ENCODE measurements around the gene ATP8B1. TPM values are rescaled to one million over a fixed set of nuclear protein-coding genes. Genes with fewer than 3 reads are reported as not detected.

The ATP8B1 gene
- total and polyA plus RNA-seq, 11 donors: 3.0 to 12.8 (median 6.2) TPM

DNA sequence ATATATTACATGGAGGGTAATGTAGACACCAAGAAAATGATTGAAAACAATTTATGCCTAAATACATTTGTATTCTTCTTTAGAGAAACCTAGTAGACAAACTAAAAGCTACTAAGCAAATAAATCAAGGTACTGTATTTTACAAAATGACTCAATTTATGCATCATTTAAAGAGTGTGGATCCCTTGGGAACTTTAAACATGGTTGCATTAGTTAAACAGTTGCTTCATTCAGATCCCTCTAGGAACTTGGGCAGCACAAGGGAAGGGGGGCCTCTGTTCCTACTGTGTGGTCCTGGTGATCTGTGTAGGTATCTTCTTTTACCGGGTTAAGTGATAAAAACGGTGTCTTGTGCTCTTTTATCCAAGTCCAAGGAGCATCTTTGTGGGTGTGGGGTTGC lies 31.5 kb upstream of the ATP8B1 start:
- Histone ChIP-seq H3K4me3 (no peak overlapping the region), H3K9me3 (peaks cover 0 to 11% (median 0%) of the 10 kb centered on the region in 12 donors), H3K27me3 (no peaks in the 10 kb centered on the region), H3K36me3 (no peaks in the 10 kb centered on the region), H3K27ac (no peak overlapping the region), H3K4me1 (peaks cover 0 to 9% (median 0%) of the 10 kb centered on the region in 12 donors)
- no peak for TF ChIP-seq POLR2A (IDR thresholded peaks at IDR 0.05)
- TF ChIP-seq, protein P1, sequence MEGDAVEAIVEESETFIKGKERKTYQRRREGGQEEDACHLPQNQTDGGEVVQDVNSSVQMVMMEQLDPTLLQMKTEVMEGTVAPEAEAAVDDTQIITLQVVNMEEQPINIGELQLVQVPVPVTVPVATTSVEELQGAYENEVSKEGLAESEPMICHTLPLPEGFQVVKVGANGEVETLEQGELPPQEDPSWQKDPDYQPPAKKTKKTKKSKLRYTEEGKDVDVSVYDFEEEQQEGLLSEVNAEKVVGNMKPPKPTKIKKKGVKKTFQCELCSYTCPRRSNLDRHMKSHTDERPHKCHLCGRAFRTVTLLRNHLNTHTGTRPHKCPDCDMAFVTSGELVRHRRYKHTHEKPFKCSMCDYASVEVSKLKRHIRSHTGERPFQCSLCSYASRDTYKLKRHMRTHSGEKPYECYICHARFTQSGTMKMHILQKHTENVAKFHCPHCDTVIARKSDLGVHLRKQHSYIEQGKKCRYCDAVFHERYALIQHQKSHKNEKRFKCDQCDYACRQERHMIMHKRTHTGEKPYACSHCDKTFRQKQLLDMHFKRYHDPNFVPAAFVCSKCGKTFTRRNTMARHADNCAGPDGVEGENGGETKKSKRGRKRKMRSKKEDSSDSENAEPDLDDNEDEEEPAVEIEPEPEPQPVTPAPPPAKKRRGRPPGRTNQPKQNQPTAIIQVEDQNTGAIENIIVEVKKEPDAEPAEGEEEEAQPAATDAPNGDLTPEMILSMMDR (IDR thresholded peaks at IDR 0.05): no peak
- WGBS, 4 donors: 79 to 94% (median 88%) methylated on average over 2 of the region's 2 CpGs
- intact Hi-C loops (cut with DNase I): no loop called here
- ATAC-seq: no peak
- no peak for DNase-seq

DNA sequence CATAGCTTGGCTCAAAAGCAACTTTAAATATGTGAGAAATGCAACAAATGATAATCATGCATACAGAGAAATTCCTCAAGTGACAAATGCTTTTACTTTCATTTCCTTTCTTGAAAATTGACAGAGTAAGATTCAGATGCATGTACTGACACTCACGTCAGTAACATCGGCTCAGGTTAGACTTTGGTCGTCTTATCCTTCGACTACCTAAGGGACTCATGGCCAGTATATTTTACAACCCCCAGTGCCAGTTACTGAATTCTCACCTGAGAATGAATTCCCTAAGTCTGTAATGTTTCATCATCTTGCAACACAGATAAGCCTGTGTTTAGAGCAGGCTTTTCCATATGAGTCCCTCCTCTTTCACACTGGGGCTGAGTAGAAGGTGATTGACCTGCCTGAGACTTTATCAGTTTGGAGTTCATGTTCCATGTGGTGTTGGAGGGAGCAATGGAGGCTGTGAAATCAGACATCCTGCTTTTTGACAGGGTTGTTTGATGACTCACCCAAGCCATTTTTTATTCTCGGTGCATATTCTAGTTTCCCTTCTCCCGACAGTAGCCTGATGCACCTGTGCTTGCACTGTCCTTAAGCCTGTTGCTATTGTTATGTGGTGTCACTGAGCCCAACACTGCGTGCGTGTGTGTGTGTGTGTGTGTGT lies 30.5 kb upstream of the ATP8B1 start:
- Histone ChIP-seq H3K4me3 (peak overlapping the region in 3 of 12 donors; percentile 4 to 29 (median 17)), H3K27ac (no peak overlapping the region), H3K4me1 (peaks cover 0 to 9% (median 0%) of the 10 kb centered on the region in 12 donors), H3K9me3 (peaks cover 0 to 11% (median 0%) of the 10 kb centered on the region in 12 donors), H3K36me3 (no peaks in the 10 kb centered on the region), H3K27me3 (no peaks in the 10 kb centered on the region)
- TF ChIP-seq POLR2A (IDR thresholded peaks at IDR 0.05): no peak
- TF ChIP-seq, protein P1 (IDR thresholded peaks at IDR 0.05): no peak
- WGBS, 4 donors: 48 to 65% (median 61%) methylated on average over 8 of the region's 8 CpGs
- ATAC-seq (peak in 1 of 4 donors; percentile 41), DNase-seq (no peak)
- intact Hi-C loops (cut with DNase I): no loop called here

DNA sequence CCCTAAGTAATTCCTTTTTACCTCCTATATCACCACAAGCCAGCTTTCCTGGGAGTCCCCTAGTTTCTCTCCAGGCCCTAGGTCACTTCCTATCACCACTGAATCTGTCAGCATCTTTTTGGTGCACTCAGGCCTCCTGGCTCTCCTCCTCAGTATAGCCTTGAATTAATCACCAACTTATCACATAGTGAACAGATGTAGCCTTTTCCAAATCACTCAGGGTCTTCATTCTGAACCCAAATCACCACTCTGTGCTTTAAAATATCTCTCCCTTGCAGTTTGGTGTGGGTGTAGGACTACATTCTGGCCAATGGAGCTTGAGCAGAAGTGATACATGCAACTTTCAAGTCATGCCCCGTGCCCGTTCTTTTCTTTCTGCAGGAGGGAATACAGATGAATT lies 29.6 kb upstream of the ATP8B1 start:
- no peaks in the 10 kb centered on the region for H3K27me3 ChIP-seq
- H3K27ac ChIP-seq: no peak overlapping the region
- peaks cover 0 to 9% (median 0%) of the 10 kb centered on the region in 12 donors for H3K4me1 ChIP-seq
- peaks cover 0 to 11% (median 0%) of the 10 kb centered on the region in 12 donors for H3K9me3 ChIP-seq
- DNase-seq (no peak), ATAC-seq (no peak)
- no peak overlapping the region for H3K4me3 ChIP-seq
- 89 to 97% (median 95%) methylated on average over 2 of the region's 2 CpGs for WGBS, 4 donors
- no peaks in the 10 kb centered on the region for H3K36me3 ChIP-seq
- TF ChIP-seq, protein P1 (IDR thresholded peaks at IDR 0.05): no peak
- TF ChIP-seq POLR2A (IDR thresholded peaks at IDR 0.05): no peak
- intact Hi-C loops (cut with DNase I): no loop called here

DNA sequence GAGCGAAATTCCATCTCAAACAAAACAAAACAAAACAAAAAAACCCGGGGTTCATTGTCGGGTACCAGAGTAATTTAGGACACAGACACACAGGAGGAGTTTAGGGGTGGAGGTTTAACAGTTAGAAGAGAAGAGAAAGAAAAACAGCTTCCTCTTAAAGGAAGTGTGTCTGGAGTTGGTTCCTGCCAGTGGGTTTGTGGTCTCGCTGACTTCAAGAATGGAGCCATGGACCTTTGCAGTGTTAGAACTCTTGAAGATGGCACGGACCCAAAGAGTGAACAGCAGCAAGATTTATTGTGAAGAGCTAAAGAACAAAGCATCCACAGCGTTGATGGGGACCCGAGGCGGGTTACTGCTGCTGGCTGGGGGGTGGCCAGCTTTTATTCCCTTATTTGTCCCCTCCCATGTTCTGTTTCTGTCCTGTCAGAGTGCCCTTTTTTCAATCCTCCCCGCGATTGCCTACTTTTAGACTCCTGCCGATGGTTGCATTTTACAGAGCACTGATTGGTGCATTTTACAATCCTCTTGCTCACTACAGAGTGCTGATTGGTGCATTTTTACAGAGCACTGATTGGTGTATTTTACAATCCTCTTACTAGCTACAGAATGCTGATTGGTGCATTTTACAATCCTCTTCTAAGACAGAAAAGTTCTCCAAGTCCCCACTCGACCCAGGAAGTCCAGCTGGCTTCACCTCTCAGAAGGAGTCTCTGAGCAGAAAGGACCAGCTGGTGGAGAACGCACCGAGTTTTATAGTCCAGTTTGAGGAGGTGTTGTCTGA lies 28.7 kb upstream of the ATP8B1 start:
- Histone ChIP-seq H3K27ac (no peak overlapping the region), H3K27me3 (no peaks in the 10 kb centered on the region), H3K4me1 (peaks cover 0 to 9% (median 0%) of the 10 kb centered on the region in 12 donors), H3K4me3 (no peak overlapping the region), H3K36me3 (no peaks in the 10 kb centered on the region), H3K9me3 (peaks cover 0 to 11% (median 0%) of the 10 kb centered on the region in 12 donors)
- DNase-seq (no peak), ATAC-seq (no peak)
- intact Hi-C loops (cut with DNase I): no loop called here
- no peak for TF ChIP-seq POLR2A (IDR thresholded peaks at IDR 0.05)
- TF ChIP-seq, protein P1 (IDR thresholded peaks at IDR 0.05): no peak
- 85 to 91% (median 89%) methylated on average over 14 of the region's 14 CpGs for WGBS, 4 donors
